HL-60 (cell line): ENCODE results near the gene PTS.

Experiments
- GABPA ChIP-seq: IDR thresholded peaks from 2 replicates; pipeline ENCODE4 v1.6.1; 2012; ENCODE audit warnings: low read depth
- POLR2AphosphoS5 ChIP-seq: IDR thresholded peaks from 2 replicates; pipeline ENCODE4 v1.6.1; 2012; ENCODE audit warnings: low read depth
- SPI1 ChIP-seq: IDR thresholded peaks from 2 replicates; pipeline ENCODE4 v1.6.1; 2012; ENCODE audit warnings: low read depth, mild to moderate bottlenecking, borderline replicate concordance
- TF ChIP-seq, protein P1 (sequence below): IDR thresholded peaks from 2 replicates; pipeline ENCODE4 v1.6.1; 2012; ENCODE audit warnings: low read depth; ENCODE audit not compliant: insufficient replicate concordance
- TF ChIP-seq, protein P2 (sequence below): IDR thresholded peaks from one replicate; pipeline ENCODE4 v1.5.1; 2011; ENCODE audit warnings: low read length, control low read depth, inconsistent platforms; ENCODE audit not compliant: insufficient read depth

DNA sequence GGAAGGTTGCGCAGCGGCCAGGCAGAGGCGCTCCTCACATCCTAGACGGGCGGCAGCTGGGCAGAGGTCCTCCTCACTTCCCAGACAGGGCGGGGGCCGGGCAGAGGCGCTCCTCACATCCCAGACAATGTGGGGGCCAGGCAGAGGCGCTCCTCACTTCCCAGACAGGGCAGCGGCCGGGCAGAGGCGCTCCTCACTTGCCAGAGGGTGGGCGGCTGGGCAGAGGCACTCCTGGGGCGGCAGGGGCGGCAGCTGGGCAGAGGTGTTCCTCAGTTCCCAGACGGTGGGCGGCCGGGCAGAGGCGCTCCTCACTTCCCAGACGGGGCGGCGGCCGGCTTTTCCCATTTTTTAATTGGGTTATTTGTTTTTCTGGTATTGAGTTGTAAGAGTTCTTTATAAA lies 20.2 kb upstream of the PTS start:
- TF ChIP-seq, protein P1, sequence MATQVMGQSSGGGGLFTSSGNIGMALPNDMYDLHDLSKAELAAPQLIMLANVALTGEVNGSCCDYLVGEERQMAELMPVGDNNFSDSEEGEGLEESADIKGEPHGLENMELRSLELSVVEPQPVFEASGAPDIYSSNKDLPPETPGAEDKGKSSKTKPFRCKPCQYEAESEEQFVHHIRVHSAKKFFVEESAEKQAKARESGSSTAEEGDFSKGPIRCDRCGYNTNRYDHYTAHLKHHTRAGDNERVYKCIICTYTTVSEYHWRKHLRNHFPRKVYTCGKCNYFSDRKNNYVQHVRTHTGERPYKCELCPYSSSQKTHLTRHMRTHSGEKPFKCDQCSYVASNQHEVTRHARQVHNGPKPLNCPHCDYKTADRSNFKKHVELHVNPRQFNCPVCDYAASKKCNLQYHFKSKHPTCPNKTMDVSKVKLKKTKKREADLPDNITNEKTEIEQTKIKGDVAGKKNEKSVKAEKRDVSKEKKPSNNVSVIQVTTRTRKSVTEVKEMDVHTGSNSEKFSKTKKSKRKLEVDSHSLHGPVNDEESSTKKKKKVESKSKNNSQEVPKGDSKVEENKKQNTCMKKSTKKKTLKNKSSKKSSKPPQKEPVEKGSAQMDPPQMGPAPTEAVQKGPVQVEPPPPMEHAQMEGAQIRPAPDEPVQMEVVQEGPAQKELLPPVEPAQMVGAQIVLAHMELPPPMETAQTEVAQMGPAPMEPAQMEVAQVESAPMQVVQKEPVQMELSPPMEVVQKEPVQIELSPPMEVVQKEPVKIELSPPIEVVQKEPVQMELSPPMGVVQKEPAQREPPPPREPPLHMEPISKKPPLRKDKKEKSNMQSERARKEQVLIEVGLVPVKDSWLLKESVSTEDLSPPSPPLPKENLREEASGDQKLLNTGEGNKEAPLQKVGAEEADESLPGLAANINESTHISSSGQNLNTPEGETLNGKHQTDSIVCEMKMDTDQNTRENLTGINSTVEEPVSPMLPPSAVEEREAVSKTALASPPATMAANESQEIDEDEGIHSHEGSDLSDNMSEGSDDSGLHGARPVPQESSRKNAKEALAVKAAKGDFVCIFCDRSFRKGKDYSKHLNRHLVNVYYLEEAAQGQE = no peak
- TF ChIP-seq POLR2AphosphoS5 (no peak), GABPA (no peak), SPI1 (no peak)
- TF ChIP-seq, protein P2, sequence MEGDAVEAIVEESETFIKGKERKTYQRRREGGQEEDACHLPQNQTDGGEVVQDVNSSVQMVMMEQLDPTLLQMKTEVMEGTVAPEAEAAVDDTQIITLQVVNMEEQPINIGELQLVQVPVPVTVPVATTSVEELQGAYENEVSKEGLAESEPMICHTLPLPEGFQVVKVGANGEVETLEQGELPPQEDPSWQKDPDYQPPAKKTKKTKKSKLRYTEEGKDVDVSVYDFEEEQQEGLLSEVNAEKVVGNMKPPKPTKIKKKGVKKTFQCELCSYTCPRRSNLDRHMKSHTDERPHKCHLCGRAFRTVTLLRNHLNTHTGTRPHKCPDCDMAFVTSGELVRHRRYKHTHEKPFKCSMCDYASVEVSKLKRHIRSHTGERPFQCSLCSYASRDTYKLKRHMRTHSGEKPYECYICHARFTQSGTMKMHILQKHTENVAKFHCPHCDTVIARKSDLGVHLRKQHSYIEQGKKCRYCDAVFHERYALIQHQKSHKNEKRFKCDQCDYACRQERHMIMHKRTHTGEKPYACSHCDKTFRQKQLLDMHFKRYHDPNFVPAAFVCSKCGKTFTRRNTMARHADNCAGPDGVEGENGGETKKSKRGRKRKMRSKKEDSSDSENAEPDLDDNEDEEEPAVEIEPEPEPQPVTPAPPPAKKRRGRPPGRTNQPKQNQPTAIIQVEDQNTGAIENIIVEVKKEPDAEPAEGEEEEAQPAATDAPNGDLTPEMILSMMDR = no peak
